Measurements from ENCODE around the gene ALG5.

Gene ALG5

GRCh38 chr13:36981156-36981743, 17.9 kb downstream of the ALG5 start:
- DNase-seq = no peak

GRCh38 chr13:36979361-36980050, 19.6 kb downstream of the ALG5 start:
- no peak for DNase-seq

- DNase-seq = no peak
These were observed 24.0 kb downstream of the ALG5 start for GRCh38 chr13:36975172-36975571.

- no peak for DNase-seq
These were observed 25.4 kb downstream of the ALG5 start for GRCh38 chr13:36973621-36974295.

- DNase-seq = no peak
These were observed 26.1 kb downstream of the ALG5 start for GRCh38 chr13:36973009-36973408.

- no peak for DNase-seq
These were observed 32.7 kb downstream of the ALG5 start for GRCh38 chr13:36966404-36966803.

- DNase-seq = no peak
These were observed 33.4 kb downstream of the ALG5 start for GRCh38 chr13:36965767-36966166.

GRCh38 chr13:36959456-36960116, 39.6 kb downstream of the ALG5 start:
- DNase-seq = no peak

GRCh38 chr13:36954542-36954941, 44.6 kb downstream of the ALG5 start:
- DNase-seq = no peak

GRCh38 chr13:36950920-36951319, 48.2 kb downstream of the ALG5 start:
- DNase-seq = no peak

GRCh38 chr13:36950330-36950729, 48.8 kb downstream of the ALG5 start:
- no peak for DNase-seq

- DNase-seq = no peak
These were observed 54.1 kb downstream of the ALG5 start for GRCh38 chr13:36945078-36945477.

GRCh38 chr13:36925603-36926002, 73.5 kb downstream of the ALG5 start:
- no peak for DNase-seq

- DNase-seq = no peak
These were observed 75.1 kb downstream of the ALG5 start for GRCh38 chr13:36924001-36924400.

- no peak for DNase-seq
These were observed 77.4 kb downstream of the ALG5 start for GRCh38 chr13:36921631-36922301.

- DNase-seq = peak; percentile 64
These were observed 78.4 kb downstream of the ALG5 start for GRCh38 chr13:36920616-36921185.

- DNase-seq = peak; percentile 27
These were observed 79.1 kb downstream of the ALG5 start, which contains the start of gene SMAD9 for GRCh38 chr13:36919833-36920615. Gene SMAD9, minus strand, starts transcription at chr13:36920238. Its CDS starts 40,549 bp downstream, at chr13:36879689.

- DNase-seq = peak; percentile 71
These were observed 79.8 kb downstream of the ALG5 start for GRCh38 chr13:36919171-36919832.

GRCh38 chr13:36918246-36919131, 80.7 kb downstream of the ALG5 start:
- peak; percentile 21 for DNase-seq

GRCh38 chr13:36917311-36917710, 81.8 kb downstream of the ALG5 start:
- DNase-seq = peak; percentile 10
